ENCODE results near the gene ASIC4. TPM values are rescaled to one million over a fixed set of nuclear protein-coding genes. Genes with fewer than 3 reads are reported as not detected.

Gene ASIC4
- total and polyA plus RNA-seq, 2 experiments from 2014 or later: 0.13 to 3.6 TPM

DNA sequence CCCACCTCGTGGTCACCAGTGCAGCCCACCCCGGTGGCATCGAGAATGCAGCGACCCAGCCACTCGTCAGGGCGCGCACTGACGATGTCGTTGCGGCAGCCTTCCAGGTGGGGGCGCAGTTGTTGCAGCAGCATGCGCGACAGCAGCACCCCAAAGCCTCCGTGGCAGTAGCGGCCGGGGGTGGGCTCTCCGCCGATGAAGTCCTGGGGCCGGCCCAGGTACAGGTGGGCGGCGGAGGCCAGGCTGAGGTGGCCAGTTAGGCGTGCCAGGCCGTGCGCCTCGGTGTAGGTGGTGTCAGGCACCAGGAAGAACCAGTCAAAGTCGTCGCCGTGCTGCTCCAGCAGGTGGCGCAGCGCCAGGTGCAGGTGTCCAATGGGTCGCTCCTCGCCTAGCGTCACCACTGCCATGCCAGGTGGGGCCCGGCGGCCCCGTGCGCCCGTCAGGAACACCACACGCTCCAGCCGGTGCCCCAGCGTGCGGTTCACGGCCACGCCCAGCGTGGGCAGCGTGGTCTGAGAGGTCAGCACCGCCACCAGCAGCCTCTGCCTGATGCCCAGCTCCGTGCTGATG lies 27.4 kb downstream of the ASIC4 start:
- TF ChIP-seq EZH2phosphoT487 (IDR thresholded peaks at IDR 0.05; ENCODE audit: unreplicated experiment) (no peak), CREB1 (CRISPR knock-in tag; IDR thresholded peaks at IDR 0.05; ENCODE audit: low read depth) (peak; percentile 89)
- TF ChIP-seq, protein P1, sequence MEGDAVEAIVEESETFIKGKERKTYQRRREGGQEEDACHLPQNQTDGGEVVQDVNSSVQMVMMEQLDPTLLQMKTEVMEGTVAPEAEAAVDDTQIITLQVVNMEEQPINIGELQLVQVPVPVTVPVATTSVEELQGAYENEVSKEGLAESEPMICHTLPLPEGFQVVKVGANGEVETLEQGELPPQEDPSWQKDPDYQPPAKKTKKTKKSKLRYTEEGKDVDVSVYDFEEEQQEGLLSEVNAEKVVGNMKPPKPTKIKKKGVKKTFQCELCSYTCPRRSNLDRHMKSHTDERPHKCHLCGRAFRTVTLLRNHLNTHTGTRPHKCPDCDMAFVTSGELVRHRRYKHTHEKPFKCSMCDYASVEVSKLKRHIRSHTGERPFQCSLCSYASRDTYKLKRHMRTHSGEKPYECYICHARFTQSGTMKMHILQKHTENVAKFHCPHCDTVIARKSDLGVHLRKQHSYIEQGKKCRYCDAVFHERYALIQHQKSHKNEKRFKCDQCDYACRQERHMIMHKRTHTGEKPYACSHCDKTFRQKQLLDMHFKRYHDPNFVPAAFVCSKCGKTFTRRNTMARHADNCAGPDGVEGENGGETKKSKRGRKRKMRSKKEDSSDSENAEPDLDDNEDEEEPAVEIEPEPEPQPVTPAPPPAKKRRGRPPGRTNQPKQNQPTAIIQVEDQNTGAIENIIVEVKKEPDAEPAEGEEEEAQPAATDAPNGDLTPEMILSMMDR (conservative IDR thresholded peaks at IDR 0.05; ENCODE audit: low read depth in 2 of 2): peak; percentile 80 to 100
- 0 out of 2 replicates have a peak overlapping the region, but pooled peaks have one; percentile 66 for H2AFZ ChIP-seq
- no peak overlapping the region for H3K27ac Mint-ChIP-seq
- H3K4me1 Mint-ChIP-seq: peaks cover 41% of the 10 kb centered on the region
- H3K27me3 ChIP-seq (ENCODE audit: insufficient read depth): peaks cover 9% of the 10 kb centered on the region; the same call in 1 of the 2 replicates
- H4K20me1 ChIP-seq (replicated peaks; ENCODE audit: insufficient read depth): peaks cover 23% of the 10 kb centered on the region
- peaks cover 19% of the 10 kb centered on the region for H3F3A ChIP-seq (replicated peaks; ENCODE audit: low read depth)
- peak overlapping the region; percentile 93 for H3K4me3 Mint-ChIP-seq
- peaks cover 33% of the 10 kb centered on the region for H3K36me3 Mint-ChIP-seq (ENCODE audit: low read depth)
- H3K4me2 ChIP-seq: peak overlapping the region; percentile 99
- H3K36me3 ChIP-seq (ENCODE audit: insufficient read depth): peaks cover 9% of the 10 kb centered on the region
- peaks cover 28% of the 10 kb centered on the region for H3K27me3 Mint-ChIP-seq (ENCODE audit: insufficient read depth, low read depth, poor library complexity)
- no peaks in the 10 kb centered on the region for H3K9me2 ChIP-seq (ENCODE audit: insufficient read depth)
- DNase-seq (ENCODE audit: low spot score) (peak; percentile 92), ATAC-seq (peak; percentile 24)
- peaks cover 29% of the 10 kb centered on the region for H3K4me1 ChIP-seq (ENCODE audit: insufficient read depth)
- no peaks in the 10 kb centered on the region; the same call in 2 of the 3 replicates for H3K9me3 Mint-ChIP-seq
- peaks cover 14% of the 10 kb centered on the region for H3K79me2 ChIP-seq (replicated peaks; ENCODE audit: insufficient read depth)
- H3K27ac ChIP-seq (ENCODE audit: low read depth): no peak overlapping the region
- peak overlapping the region; percentile 96 for H3K4me3 ChIP-seq

DNA sequence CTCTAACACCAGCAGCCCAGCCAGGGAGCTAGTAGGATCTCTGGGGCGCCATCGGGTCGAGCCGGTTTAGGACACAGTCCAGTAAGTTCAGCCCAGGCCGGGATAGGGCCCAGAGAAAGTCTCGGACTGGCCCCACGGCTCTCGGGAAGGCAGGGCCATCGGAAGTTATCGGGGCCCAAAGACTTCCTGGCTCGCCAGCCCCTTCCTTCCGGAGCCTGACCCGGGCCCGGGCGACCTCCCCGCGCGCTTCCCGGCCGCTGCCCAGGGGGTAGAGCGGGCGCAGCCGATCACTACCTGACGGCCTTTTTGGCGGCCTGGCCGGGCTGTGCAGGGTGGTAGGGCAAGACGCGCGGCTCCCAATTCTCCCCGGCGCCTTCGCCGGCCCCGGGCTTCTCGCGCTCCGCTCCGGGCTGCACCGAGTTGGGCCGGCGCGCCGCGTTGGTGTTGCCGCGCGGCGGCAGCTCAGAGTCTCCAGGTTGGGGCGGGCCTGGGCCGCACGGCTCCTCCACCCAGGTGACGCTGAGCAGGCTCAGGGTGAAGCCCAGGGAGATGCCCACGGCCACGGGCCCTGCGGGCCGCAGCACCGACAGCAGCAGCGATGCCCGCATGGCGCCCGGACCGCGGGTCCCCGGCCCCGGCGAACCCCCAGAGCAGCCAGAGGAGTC lies 28.8 kb downstream of the ASIC4 start:
- DNase-seq (ENCODE audit: low spot score) (peak; percentile 50), ATAC-seq (peak; percentile 19)
- Mint-ChIP-seq H3K27ac (peak overlapping the region; percentile 74; the same call in 1 of the 2 replicates), H3K4me3 (peak overlapping the region; percentile 93), H3K4me1 (peaks cover 28% of the 10 kb centered on the region), H3K9me3 (no peaks in the 10 kb centered on the region; the same call in 2 of the 3 replicates), H3K27me3 (ENCODE audit: insufficient read depth, low read depth, poor library complexity) (peaks cover 28% of the 10 kb centered on the region), H3K36me3 (ENCODE audit: low read depth) (peaks cover 41% of the 10 kb centered on the region)
- Histone ChIP-seq H3K4me1 (ENCODE audit: insufficient read depth) (peaks cover 16% of the 10 kb centered on the region), H4K20me1 (replicated peaks; ENCODE audit: insufficient read depth) (peaks cover 23% of the 10 kb centered on the region), H3K4me3 (peak overlapping the region; percentile 96), H3K27ac (ENCODE audit: low read depth) (peak overlapping the region; percentile 55; the same call in 1 of the 2 replicates), H3F3A (replicated peaks; ENCODE audit: low read depth) (peaks cover 17% of the 10 kb centered on the region), H3K4me2 (peak overlapping the region; percentile 99), H3K9me2 (ENCODE audit: insufficient read depth) (no peaks in the 10 kb centered on the region), H2AFZ (peak overlapping the region; percentile 52; the same call in 1 of the 2 replicates), H3K27me3 (ENCODE audit: insufficient read depth) (peaks cover 9% of the 10 kb centered on the region; the same call in 1 of the 2 replicates), H3K79me2 (replicated peaks; ENCODE audit: insufficient read depth) (peaks cover 14% of the 10 kb centered on the region), H3K36me3 (ENCODE audit: insufficient read depth) (peaks cover 9% of the 10 kb centered on the region)
- TF ChIP-seq NANOG (IDR thresholded peaks at IDR 0.05; ENCODE audit: borderline replicate concordance) (no peak), EZH2phosphoT487 (IDR thresholded peaks at IDR 0.05; ENCODE audit: unreplicated experiment) (no peak), ZNF114 (CRISPR knock-in tag; IDR thresholded peaks at IDR 0.05) (no peak), EZH2 (IDR thresholded peaks at IDR 0.05; ENCODE audit: low read depth, unreplicated experiment) (no peak), ZNF331 (CRISPR knock-in tag; IDR thresholded peaks at IDR 0.05; ENCODE audit: low read depth) (no peak), CREB1 (CRISPR knock-in tag; IDR thresholded peaks at IDR 0.05; ENCODE audit: low read depth) (no peak), STAT1 (IDR thresholded peaks at IDR 0.05; ENCODE audit: unreplicated experiment) (no peak), JUNB (IDR thresholded peaks at IDR 0.05; ENCODE audit: unreplicated experiment) (no peak), POLR2AphosphoS5 (IDR thresholded peaks at IDR 0.05; ENCODE audit: low read depth) (no peak)
- TF ChIP-seq, protein P2, sequence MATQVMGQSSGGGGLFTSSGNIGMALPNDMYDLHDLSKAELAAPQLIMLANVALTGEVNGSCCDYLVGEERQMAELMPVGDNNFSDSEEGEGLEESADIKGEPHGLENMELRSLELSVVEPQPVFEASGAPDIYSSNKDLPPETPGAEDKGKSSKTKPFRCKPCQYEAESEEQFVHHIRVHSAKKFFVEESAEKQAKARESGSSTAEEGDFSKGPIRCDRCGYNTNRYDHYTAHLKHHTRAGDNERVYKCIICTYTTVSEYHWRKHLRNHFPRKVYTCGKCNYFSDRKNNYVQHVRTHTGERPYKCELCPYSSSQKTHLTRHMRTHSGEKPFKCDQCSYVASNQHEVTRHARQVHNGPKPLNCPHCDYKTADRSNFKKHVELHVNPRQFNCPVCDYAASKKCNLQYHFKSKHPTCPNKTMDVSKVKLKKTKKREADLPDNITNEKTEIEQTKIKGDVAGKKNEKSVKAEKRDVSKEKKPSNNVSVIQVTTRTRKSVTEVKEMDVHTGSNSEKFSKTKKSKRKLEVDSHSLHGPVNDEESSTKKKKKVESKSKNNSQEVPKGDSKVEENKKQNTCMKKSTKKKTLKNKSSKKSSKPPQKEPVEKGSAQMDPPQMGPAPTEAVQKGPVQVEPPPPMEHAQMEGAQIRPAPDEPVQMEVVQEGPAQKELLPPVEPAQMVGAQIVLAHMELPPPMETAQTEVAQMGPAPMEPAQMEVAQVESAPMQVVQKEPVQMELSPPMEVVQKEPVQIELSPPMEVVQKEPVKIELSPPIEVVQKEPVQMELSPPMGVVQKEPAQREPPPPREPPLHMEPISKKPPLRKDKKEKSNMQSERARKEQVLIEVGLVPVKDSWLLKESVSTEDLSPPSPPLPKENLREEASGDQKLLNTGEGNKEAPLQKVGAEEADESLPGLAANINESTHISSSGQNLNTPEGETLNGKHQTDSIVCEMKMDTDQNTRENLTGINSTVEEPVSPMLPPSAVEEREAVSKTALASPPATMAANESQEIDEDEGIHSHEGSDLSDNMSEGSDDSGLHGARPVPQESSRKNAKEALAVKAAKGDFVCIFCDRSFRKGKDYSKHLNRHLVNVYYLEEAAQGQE (IDR thresholded peaks at IDR 0.05; ENCODE audit: unreplicated experiment): no peak
- TF ChIP-seq, protein P1 (conservative IDR thresholded peaks at IDR 0.05; ENCODE audit: low read depth in 2 of 2): no peak
- TF ChIP-seq, protein P3, sequence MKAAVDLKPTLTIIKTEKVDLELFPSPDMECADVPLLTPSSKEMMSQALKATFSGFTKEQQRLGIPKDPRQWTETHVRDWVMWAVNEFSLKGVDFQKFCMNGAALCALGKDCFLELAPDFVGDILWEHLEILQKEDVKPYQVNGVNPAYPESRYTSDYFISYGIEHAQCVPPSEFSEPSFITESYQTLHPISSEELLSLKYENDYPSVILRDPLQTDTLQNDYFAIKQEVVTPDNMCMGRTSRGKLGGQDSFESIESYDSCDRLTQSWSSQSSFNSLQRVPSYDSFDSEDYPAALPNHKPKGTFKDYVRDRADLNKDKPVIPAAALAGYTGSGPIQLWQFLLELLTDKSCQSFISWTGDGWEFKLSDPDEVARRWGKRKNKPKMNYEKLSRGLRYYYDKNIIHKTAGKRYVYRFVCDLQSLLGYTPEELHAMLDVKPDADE (IDR thresholded peaks at IDR 0.05): no peak
